HEK293 (cell line): ENCODE results near the gene ZNF613.
A peak's percentile ranks its signal among the peaks of the same experiment; 100 is the strongest.

Source experiments
- CTCF ChIA-PET: fragments of 350-600 bp; formaldehyde crosslinking; extraction: SDS; loops from one replicate; lab custom pipeline; 2021; ENCODE audit warnings: antibody characterized with exemption; lab: Yijun Ruan, JAX
- POLR2A ChIA-PET: fragments of 300-600 bp; formaldehyde crosslinking; extraction: SDS; loops from one replicate; lab custom pipeline; 2020; ENCODE audit warnings: antibody characterized with exemption, inconsistent platforms; lab: Yijun Ruan, JAX
- H3K27ac ChIP-seq: fragments of 200-500 bp; sonication (Bioruptor generic); 2 replicates; pipeline ENCODE4 v1.5.1; 2014; ENCODE audit warnings: low read depth, low read length, control low read depth, inconsistent platforms; ENCODE audit errors: extremely low read depth
- H3K36me3 ChIP-seq, 2 experiments: fragments of 200-500 bp in 1 of 2; sonication (Bioruptor generic) in 1 of 2; 1 replicate in 1 of 2; 2 replicates in 1 of 2; pipeline ENCODE4 v1.5.1; 2014 to 2017; ENCODE audit warnings: inconsistent platforms in 2 of 2, low read length in 2 of 2; ENCODE audit not compliant: control insufficient read depth in 2 of 2, insufficient read depth in 1 of 2
- H3K4me1 ChIP-seq: fragments of 200-500 bp; sonication (Bioruptor generic); 2 replicates; pipeline ENCODE4 v1.5.1; 2014; ENCODE audit warnings: mild to moderate bottlenecking, low read length, inconsistent platforms; ENCODE audit not compliant: control insufficient read depth, insufficient read depth
- H3K4me3 ChIP-seq: 2 replicates; pipeline ENCODE4 v1.5.1; 2011; ENCODE audit warnings: low read depth, mild to moderate bottlenecking, control low read depth, low read length, moderate library complexity
- H3K9me3 ChIP-seq: fragments of 200-500 bp; sonication (Bioruptor generic); 2 replicates; pipeline ENCODE4 v1.5.1; 2014; ENCODE audit warnings: low read depth, low read length, inconsistent platforms; ENCODE audit not compliant: control insufficient read depth, insufficient read depth
- PRDM10 ChIP-seq: fragments of 450-650 bp; formaldehyde crosslinking; IDR thresholded peaks from 2 replicates; pipeline ENCODE4 v1.5.1; 2016; ENCODE audit warnings: missing biosample characterization, missing genetic modification characterization
- SETDB1 ChIP-seq: IDR thresholded peaks from one replicate; pipeline ENCODE4 v1.6.1; 2017; ENCODE audit warnings: mild to moderate bottlenecking, low read length, moderate library complexity, mixed read lengths; ENCODE audit not compliant: insufficient read length
- TRIM28 ChIP-seq: IDR thresholded peaks from 2 replicates; pipeline ENCODE4 v1.6.1; 2011; ENCODE audit warnings: low read length, control low read depth, borderline replicate concordance
- ZBTB17 ChIP-seq: fragments of 450-650 bp; formaldehyde crosslinking; IDR thresholded peaks from 2 replicates; pipeline ENCODE4 v1.5.1; 2016; ENCODE audit warnings: missing biosample characterization, missing genetic modification characterization
- ZBTB44 ChIP-seq: fragments of 450-650 bp; IDR thresholded peaks from 2 replicates; pipeline ENCODE4 v1.5.1; 2018; ENCODE audit warnings: missing biosample characterization, mild to moderate bottlenecking, missing genetic modification characterization
- ZBTB49 ChIP-seq: fragments of 450-650 bp; formaldehyde crosslinking; IDR thresholded peaks from 2 replicates; pipeline ENCODE4 v1.5.1; 2016; ENCODE audit warnings: missing biosample characterization, missing genetic modification characterization, low read depth
- ZNF274 ChIP-seq, 2 experiments: fragments of 200-500 bp in 1 of 2; fragments of 450-650 bp in 1 of 2; sonication (Bioruptor generic) in 1 of 2; formaldehyde crosslinking in 1 of 2; IDR thresholded peaks; 2 replicates each; pipeline versions ENCODE4 v1.5.1 to v1.6.1; 2014 to 2016; ENCODE audit warnings: borderline replicate concordance in 1 of 2, inconsistent platforms in 1 of 2, low read length in 1 of 2, missing biosample characterization in 1 of 2, missing genetic modification characterization in 1 of 2
- ZNF341 ChIP-seq: fragments of 450-650 bp; formaldehyde crosslinking; IDR thresholded peaks from 2 replicates; pipeline ENCODE4; 2016; ENCODE audit warnings: low read depth, missing biosample characterization, missing genetic modification characterization
- ZNF366 ChIP-seq: fragments of 450-650 bp; formaldehyde crosslinking; conservative IDR thresholded peaks from 2 replicates; pipeline ENCODE4 v1.5.1; 2016; ENCODE audit warnings: missing biosample characterization, missing genetic modification characterization
- ZNF426 ChIP-seq: fragments of 450-650 bp; formaldehyde crosslinking; IDR thresholded peaks from 2 replicates; pipeline ENCODE4 v1.5.1; 2017; ENCODE audit warnings: missing biosample characterization, missing genetic modification characterization, mild to moderate bottlenecking, inconsistent platforms, moderate library complexity
- ZNF555 ChIP-seq: fragments of 450-650 bp; formaldehyde crosslinking; conservative IDR thresholded peaks from 2 replicates; pipeline ENCODE4 v1.5.1; 2017; ENCODE audit warnings: missing biosample characterization, mild to moderate bottlenecking, missing genetic modification characterization, inconsistent platforms
- ZNF768 ChIP-seq: fragments of 450-650 bp; formaldehyde crosslinking; IDR thresholded peaks from 2 replicates; pipeline ENCODE4 v1.5.1; 2018; ENCODE audit warnings: missing biosample characterization, mild to moderate bottlenecking, missing genetic modification characterization
- ZSCAN5A ChIP-seq: fragments of 450-650 bp; formaldehyde crosslinking; IDR thresholded peaks from 2 replicates; pipeline ENCODE4 v1.5.1; 2016; ENCODE audit warnings: missing biosample characterization, missing genetic modification characterization

ZNF613 gene

GRCh38 chr19:51887522-51888498 is 39.5 kb upstream of the ZNF613 start, which contains the start of gene ZNF577 (continued):
- TF ChIP-seq TRIM28: no peak
- TF ChIP-seq, all 188 proteins: peak for 29

GRCh38 chr19:51889934-51890333 is 37.3 kb upstream of the ZNF613 start:
- H3K36me3 ChIP-seq: peaks cover 29 to 73% of the 10 kb centered on the region in 2 experiments
- H3K27ac ChIP-seq: no peak overlapping the region
- TF ChIP-seq ZBTB44 (tag by site-specific recombination) (no peak), ZNF366 (tag by site-specific recombination) (no peak), ZNF341 (tag by site-specific recombination) (no peak), ZSCAN5A (tag by site-specific recombination) (no peak), SETDB1 (peak; percentile 37), TRIM28 (no peak)
- H3K9me3 ChIP-seq: 0 out of 2 replicates have a peak, but pooled peaks cover 3% of the 10 kb centered on the region
- no peaks in the 10 kb centered on the region for H3K4me1 ChIP-seq
- no peak overlapping the region for H3K4me3 ChIP-seq
- ChIA-PET POLR2A (interaction anchor here (1.1 kb wide), 1 partner anchor 9 kb away, joined by 4 read pairs; no protein-coding TSS in a partner anchor), CTCF (no interaction called here)

- Histone ChIP-seq H3K4me3 (no peak overlapping the region), H3K27ac (no peak overlapping the region), H3K4me1 (no peaks in the 10 kb centered on the region), H3K36me3 (peaks cover 42 to 82% of the 10 kb centered on the region in 2 experiments), H3K9me3 (0 out of 2 replicates have a peak, but pooled peaks cover 3% of the 10 kb centered on the region)
- TF ChIP-seq ZNF274 (IDR thresholded peaks at IDR 0.05; ENCODE audit: low read length): no peak
- TF ChIP-seq ZNF274 (tag by site-specific recombination; IDR thresholded peaks at IDR 0.05; ENCODE audit: borderline replicate concordance): peak; percentile 56; the same call in 1 of the 2 replicates
- no peak for TF ChIP-seq ZNF768
- TF ChIP-seq SETDB1: peak; percentile 99
- no peak for TF ChIP-seq ZNF426
- TF ChIP-seq TRIM28: peak; percentile 38; the same call in 1 of the 2 replicates
- CTCF ChIA-PET: no interaction called here
- POLR2A ChIA-PET: no interaction called here
These were observed 36.0 kb upstream of the ZNF613 start for GRCh38 chr19:51891193-51891747.

GRCh38 chr19:51901860-51902259 is 25.4 kb upstream of the ZNF613 start:
- no peak overlapping the region for H3K27ac ChIP-seq
- peaks cover 4% of the 10 kb centered on the region; the same call in 1 of the 2 replicates for H3K9me3 ChIP-seq
- CTCF ChIA-PET: interaction anchor here (0.6 kb wide), 1 partner anchor 334 kb away, joined by 3 read pairs; no protein-coding TSS in a partner anchor
- TF ChIP-seq PRDM10 (tag by site-specific recombination) (no peak), ZNF555 (tag by site-specific recombination) (no peak), ZBTB49 (tag by site-specific recombination) (no peak), ZBTB17 (tag by site-specific recombination) (no peak)
- POLR2A ChIA-PET: interaction anchor here (0.6 to 0.8 kb wide), 3 partner anchors 71 to 723 kb away, joined by 3 to 10 read pairs (median 6); no protein-coding TSS in a partner anchor
- no peaks in the 10 kb centered on the region for H3K4me1 ChIP-seq
- H3K36me3 ChIP-seq: peaks cover 35 to 60% of the 10 kb centered on the region in 2 experiments
- H3K4me3 ChIP-seq: no peak overlapping the region
